Brain microvascular endothelial cell (primary cell): ENCODE measurements around the gene OR6M1.

Source experiments
- DNase-seq: peaks from one replicate; pipeline ENCODE4 v3.0.0-alpha.2; 2020
- H3K27ac ChIP-seq: fragments of 250-450 bp; sonication (Bioruptor Pico); 2 replicates; pipeline ENCODE4 v1.5.1; 2020; ENCODE audit warnings: mild to moderate bottlenecking, moderate library complexity
- H3K27me3 ChIP-seq: fragments of 250-450 bp; sonication (Bioruptor Pico); replicated peaks from 2 replicates; pipeline ENCODE4 v1.5.1; 2020; ENCODE audit warnings: mild to moderate bottlenecking
- H3K36me3 ChIP-seq: fragments of 250-450 bp; sonication (Bioruptor Pico); replicated peaks from 2 replicates; pipeline ENCODE4 v1.5.1; 2020; ENCODE audit warnings: mild to moderate bottlenecking
- H3K4me3 ChIP-seq: 2 replicates; pipeline ENCODE4 v1.5.1; 2011; ENCODE audit warnings: low read depth, mild to moderate bottlenecking, control low read depth, low read length, moderate library complexity
- in situ Hi-C: cut with HindIII; loops from 2 replicates; pipeline ENCODE4 v1.10.0; 2017; ENCODE audit warnings: low sequenced_read_pairs, low pct_ligation_motif_present
- TF ChIP-seq, protein P1 (sequence below): IDR thresholded peaks from 2 replicates; pipeline ENCODE4 v1.5.1; 2011; ENCODE audit warnings: low read depth, mild to moderate bottlenecking, moderate library complexity, low read length, control low read depth, inconsistent platforms; ENCODE audit errors: missing control alignments

The OR6M1 gene

DNA sequence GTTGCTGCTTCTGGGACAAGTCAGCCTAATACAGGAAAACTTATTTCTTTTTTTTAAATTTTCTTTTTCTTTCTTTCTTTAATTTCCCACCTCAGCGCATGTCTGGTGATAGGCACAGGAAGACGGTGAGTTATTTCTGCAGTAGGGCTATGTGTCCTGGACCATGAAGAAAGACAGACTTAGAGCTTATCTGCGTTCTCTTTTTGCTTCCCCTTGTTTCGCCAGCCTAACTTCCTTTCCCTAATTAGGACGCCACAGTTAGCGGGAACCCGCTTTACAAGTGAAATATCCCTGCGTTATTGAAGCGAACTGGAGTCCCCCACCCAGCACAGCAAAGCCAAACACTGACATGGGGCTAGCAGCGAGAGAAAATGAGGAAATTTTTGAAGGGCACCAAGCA, 8.6 kb downstream of the OR6M1 start:
- H3K27ac ChIP-seq = no peak overlapping the region
- in situ Hi-C loops = no loop called here
- no peaks in the 10 kb centered on the region for H3K36me3 ChIP-seq
- no peaks in the 10 kb centered on the region for H3K27me3 ChIP-seq
- DNase-seq = no peak
- TF ChIP-seq, protein P1, sequence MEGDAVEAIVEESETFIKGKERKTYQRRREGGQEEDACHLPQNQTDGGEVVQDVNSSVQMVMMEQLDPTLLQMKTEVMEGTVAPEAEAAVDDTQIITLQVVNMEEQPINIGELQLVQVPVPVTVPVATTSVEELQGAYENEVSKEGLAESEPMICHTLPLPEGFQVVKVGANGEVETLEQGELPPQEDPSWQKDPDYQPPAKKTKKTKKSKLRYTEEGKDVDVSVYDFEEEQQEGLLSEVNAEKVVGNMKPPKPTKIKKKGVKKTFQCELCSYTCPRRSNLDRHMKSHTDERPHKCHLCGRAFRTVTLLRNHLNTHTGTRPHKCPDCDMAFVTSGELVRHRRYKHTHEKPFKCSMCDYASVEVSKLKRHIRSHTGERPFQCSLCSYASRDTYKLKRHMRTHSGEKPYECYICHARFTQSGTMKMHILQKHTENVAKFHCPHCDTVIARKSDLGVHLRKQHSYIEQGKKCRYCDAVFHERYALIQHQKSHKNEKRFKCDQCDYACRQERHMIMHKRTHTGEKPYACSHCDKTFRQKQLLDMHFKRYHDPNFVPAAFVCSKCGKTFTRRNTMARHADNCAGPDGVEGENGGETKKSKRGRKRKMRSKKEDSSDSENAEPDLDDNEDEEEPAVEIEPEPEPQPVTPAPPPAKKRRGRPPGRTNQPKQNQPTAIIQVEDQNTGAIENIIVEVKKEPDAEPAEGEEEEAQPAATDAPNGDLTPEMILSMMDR = no peak
- H3K4me3 ChIP-seq = no peak overlapping the region

DNA sequence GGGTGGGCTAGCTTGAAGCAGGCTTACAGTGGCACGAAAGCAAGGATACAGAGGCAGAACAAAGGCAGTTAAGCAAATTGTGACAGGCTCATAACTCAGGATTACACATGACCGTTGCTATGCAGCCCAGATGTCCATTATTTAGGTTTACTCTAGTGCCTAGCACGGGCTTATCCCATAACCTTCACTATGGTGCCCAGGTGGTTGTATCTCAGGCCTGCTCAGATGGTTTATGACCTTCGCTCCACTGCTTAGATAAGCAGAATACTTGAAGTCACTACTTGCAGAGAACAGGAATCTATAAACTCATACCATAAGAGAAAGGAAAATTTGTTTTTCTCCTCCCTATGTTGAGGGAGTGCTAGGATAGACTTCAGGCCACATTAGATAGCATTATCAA, 9.0 kb downstream of the OR6M1 start:
- TF ChIP-seq, protein P1 = no peak
- in situ Hi-C loops = no loop called here
- H3K27ac ChIP-seq = no peak overlapping the region

DNA sequence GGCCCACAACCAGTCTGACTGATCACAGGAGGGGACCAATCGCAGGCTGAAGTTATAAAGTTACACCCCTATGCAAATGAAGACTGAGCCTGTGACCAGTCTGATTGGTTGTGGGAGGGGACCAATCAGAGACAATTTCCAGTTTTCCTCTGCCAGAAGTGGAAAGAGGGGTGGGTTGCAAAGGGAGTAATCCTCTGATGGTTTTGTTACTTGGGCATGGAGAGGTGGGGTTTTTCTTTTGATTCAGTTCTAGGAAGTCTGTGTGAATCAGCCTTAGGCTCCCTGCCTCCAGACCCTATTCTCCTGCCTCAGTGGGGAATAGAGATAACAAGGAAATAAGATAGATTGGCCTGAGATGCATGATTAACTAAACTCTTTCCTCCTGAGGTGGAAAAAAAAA, 9.9 kb downstream of the OR6M1 start:
- H3K27ac ChIP-seq = no peak overlapping the region
- H3K36me3 ChIP-seq = no peaks in the 10 kb centered on the region
- in situ Hi-C loops = no loop called here
- TF ChIP-seq, protein P1 = no peak
- no peak for DNase-seq
- no peak overlapping the region for H3K4me3 ChIP-seq
- no peaks in the 10 kb centered on the region for H3K27me3 ChIP-seq

More for the DNA sequence above, 9.0 kb downstream of the OR6M1 start:
- DNase-seq = no peak
- H3K36me3 ChIP-seq = no peaks in the 10 kb centered on the region
- H3K4me3 ChIP-seq = no peak overlapping the region
- no peaks in the 10 kb centered on the region for H3K27me3 ChIP-seq

DNA sequence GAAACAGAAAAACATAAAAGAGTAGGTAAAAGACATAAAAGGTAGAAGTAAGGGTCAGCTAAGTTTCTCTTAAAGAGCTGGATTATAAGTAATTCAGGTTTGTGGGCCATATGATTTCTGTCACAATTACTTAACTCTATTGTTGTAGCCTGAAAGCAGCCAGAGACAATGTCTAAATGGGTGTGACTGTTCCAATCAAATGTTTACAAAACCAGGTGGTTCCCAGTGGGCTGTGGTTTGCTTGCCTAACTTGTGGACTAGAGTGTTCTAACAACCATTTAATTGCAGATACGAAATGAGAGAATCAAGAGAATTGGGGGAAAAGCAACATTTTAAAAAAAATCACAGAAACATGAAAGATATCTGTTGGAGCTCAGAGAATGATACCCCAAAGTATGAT, 22.6 kb downstream of the OR6M1 start:
- TF ChIP-seq, protein P1 = no peak
- Histone ChIP-seq H3K27me3 (no peaks in the 10 kb centered on the region), H3K27ac (no peak overlapping the region), H3K4me3 (no peak overlapping the region), H3K36me3 (no peaks in the 10 kb centered on the region)
- in situ Hi-C loops = no loop called here
- no peak for DNase-seq

DNA sequence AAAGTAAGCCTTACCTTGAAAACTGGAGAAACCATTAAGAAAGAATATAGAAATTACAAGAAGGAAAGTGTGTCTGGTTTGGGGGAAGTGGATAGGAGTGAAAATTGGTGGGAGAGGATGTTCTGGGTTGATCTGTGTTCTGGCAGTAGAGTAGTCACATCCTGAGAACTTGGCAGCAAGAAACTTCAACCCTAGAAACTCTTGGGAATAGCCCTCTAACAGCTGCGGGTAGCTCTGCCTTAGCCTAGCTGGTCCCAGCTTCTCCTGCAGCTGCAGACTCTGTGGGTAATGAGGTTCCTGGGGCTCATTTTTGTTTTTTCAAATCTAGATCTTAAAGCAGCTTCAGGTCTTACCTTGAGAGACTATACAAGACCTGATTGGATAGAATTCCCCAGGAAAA, 27.6 kb downstream of the OR6M1 start:
- no peak for DNase-seq
- Histone ChIP-seq H3K4me3 (no peak overlapping the region), H3K27me3 (no peaks in the 10 kb centered on the region), H3K27ac (no peak overlapping the region), H3K36me3 (no peaks in the 10 kb centered on the region)
- TF ChIP-seq, protein P1 = no peak
- in situ Hi-C loops = no loop called here

DNA sequence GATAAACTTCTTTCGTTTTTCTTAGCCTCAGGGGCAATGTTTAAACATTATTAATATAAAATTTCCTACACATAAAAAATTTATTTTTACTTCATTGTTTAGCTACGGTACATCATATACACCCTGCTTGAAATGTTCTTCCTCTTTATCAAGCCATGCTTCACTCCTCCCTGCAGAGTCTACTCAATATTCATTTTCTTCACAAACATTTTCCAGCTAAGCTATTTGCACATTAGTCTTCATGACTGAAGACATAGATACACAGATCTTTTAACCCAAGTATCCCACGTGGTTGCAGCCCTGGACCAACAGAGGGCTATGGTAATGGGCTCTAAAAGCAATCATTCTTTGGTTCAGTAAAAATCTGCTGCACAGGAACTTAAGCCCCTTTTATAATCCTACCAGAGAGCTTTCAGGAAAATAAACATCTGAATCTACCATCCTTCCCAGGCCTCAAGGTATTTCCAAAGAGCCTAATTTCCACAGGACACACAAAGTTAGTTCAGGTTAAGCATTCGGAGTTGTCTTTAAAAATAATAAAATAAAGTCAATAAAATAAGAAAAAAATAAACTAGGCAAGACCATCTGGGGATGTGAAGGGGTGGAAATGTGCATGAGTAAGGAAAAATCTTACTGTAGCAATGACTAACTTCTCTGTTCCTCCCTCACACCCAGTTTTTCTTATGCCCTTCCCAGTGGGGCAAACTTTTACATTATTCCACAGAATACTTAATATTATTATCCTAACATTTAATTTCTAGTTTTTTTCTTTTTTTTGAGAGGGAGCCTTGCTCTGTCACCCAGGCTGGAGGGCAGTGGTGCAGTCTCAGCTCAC, 30.2 kb downstream of the OR6M1 start:
- in situ Hi-C loops = no loop called here
- TF ChIP-seq, protein P1 = no peak
- Histone ChIP-seq H3K4me3 (no peak overlapping the region), H3K36me3 (no peaks in the 10 kb centered on the region), H3K27me3 (no peaks in the 10 kb centered on the region), H3K27ac (no peak overlapping the region)
- DNase-seq = no peak
